GM18909 (cell line): Measurements from ENCODE around the gene TGFA.

Source experiments
- ATAC-seq: cut with Tn5 transposase; IDR thresholded peaks from one replicate; pipeline ENCODE4 v1.9.1; 2021; ENCODE audit warnings: mild to moderate bottlenecking; ENCODE audit not compliant: unreplicated experiment, poor library complexity

The TGFA gene

DNA sequence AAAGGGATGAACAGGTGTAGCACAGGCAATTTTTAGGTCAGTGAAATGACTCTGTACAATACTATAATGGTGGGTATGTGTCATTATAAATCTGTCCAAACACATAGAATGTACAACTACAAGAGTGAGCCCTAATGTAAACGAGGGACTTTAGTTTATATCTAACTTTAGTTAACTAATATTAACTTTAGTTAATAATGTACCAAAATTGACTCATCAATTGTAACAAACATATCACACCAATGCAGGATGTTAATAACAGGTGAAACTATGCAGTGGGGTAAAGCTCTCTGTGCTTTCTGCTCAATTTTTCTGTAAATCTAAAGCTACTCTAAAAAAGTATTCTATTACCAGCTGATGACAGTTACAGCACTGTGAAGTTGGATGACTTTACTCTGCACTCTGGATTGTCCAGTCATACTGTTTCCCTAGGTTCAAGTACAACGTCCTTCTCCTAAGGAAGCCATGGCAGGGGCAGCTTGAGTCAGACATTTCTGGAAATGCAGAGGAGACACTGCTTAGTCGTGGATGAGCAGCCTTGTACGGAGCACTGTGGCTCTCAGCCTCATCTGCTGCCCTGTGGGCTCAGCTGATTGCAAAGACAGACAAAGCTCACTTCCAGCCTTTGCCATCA, 26.1 kb downstream of the TGFA start:
- no peak for ATAC-seq

DNA sequence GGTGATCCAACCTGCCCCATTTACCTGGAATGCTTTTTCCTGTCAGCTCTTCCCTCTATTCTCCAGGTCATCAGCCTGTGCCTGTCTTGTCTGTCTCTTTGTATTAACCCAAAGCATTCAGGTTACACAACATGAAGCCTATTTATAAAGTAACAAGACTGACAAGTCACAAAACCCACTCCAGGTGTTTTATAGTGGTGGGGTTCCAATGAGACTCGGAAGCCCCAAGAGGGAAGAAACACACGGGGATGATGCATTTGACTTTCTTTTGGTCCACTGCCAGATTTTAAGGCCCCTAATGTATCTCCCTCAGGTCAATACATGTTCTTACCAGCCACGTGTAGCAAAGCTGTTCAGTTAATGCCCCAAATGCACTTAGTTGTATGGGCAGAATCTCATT, 27.5 kb downstream of the TGFA start:
- no peak for ATAC-seq

DNA sequence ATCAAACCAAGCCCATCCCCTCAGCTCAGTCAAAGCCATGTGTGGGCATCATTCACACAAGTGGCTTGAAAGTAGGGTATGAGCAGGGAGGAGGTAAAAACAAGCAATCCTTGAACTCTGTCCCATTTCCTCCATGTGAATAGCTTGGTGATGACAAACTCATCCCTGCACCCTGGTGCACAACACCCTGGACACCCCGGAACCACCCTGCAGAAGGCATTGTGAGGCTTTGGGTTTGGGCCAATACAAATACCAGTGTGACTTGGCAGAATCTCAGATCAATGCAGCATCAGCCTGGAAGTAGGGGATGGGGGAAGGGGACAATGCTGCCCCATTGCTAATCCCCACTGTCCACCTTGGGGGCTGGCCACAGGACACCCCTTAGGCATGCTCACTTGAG, 28.6 kb downstream of the TGFA start:
- no peak for ATAC-seq

DNA sequence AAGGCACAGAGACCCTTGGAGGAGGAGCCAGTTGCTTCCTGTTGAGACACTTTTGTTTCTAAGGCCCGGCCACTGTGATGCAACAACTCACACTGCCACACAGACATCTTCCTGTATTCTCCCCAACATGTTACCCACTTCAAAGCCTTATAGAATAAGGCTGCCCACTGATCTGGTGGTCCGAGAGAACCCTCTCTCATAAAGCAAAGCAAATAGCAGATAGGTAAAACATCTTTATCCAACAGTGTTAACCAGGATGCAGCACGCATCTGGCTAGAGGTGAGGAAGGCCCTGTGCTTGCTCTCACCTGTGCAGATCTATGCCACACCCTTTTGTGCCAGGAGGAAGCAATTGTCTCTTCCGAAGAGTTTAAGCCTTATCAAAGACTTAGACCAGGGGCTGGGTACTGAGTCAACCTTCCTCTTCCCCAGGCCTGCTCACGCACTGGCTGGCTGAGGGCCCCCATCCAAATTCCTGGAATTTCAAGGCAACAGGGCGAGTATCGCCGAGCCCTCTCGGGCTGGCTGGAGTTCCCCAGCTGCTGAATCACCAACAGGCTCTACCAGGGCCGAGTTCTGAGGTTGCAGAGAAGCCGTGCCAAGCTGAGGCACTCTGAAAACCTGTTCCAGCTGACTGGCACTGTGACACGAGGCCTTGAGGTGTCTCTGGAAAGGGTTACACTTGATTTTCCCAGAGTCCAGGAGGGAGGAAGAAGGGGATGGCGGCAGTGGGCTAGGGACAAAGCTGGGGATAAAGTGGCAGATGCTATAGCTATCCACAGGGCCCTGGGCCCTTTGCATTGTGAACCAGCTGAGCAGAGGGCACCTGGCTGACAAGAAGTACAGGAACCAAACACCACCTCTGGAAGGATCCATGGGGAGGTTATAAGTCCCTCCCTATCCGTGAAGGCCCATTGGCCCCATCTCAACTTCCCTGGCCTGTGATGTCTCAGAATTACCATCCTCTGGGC, 29.3 kb downstream of the TGFA start:
- ATAC-seq: no peak

DNA sequence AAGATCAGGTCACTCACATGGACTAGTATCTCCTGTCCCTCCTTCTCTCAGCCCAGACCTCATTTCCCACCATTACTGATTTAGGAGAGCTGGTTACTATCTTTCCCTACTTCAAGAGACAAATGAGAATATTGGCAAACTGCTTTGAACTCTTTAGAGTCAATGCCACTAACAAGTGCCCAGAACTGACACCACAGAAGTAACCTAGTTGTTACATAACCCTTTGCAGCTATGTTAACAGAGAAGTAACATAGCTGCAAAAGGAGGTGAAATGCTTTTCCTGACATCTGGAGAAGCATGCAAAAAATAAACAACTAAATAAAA, 30.0 kb downstream of the TGFA start:
- ATAC-seq: no peak

DNA sequence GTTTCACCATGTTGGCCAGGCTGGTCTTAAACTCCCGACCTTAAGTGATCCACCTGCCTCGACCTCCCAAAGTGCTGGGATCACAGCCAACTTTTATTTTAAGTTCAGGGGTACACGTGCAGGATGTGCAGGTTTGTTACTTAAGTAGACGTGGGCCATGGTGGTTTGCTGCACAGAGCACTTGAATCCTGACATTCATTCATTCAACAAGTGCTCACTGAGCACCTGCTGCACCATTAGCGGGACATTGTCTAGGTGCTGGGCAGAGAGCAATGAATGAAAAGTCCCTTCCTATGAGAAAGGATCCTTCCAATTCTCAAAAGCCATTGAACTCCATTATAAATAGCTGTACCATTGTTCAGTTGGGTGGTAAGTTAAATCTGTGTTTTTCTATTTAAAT, 31.0 kb downstream of the TGFA start:
- ATAC-seq: no peak

DNA sequence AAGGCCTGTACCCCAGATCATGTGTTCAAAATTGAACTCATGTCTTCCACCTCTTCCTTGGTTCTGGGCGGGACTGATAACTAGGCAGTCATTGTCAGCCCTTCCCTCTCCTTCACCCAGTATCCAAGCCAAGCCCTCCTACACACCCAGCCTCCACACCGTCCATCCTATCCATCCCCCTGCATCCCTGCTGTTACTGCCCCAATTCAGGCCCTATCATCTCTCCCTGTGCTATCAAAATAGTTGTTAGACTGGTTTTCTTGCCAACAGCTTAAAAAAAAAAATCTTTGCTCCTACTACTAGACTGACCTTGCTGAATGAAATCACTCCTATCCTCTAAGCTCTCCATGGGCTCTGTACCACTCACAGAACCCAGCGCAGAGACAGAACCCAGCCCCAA, 32.8 kb downstream of the TGFA start:
- no peak for ATAC-seq

DNA sequence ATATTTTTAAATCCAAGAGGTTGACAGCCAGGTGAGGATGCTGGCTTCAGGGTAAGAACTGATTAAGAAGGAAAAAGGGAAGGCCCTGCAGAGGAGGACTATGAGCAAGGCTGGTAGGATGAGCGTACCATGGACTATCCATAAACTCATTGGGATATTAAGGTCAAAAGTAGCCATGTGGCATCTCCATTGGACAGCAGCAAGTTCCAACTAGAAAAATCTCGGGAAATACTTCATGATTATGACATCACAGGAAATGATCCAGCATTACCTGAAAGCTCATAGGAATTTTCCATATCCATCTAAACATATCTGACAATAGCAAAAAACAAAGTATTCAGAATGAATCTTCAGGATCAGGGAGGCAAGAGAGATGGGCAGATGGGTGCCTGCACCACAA, 34.2 kb downstream of the TGFA start:
- ATAC-seq: no peak

DNA sequence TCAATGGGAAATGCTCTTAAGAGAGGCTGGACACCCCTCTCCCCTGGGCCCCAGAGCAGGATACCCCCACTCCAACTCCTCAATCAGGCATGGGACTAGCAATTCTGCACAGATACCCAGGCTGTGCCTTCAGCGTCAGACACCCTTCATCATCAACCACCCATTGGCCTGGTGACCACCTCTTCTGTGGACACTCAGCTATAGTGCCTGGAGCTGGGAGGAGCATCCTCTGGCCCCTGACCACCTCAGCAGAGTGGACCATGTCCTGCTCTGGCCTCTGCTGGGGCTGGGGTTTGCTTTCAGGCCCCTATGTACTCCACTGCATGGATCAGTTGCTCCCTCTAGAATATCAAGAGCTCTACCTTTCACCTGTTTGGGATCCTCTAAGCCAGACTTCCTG, 35.1 kb downstream of the TGFA start:
- no peak for ATAC-seq

DNA sequence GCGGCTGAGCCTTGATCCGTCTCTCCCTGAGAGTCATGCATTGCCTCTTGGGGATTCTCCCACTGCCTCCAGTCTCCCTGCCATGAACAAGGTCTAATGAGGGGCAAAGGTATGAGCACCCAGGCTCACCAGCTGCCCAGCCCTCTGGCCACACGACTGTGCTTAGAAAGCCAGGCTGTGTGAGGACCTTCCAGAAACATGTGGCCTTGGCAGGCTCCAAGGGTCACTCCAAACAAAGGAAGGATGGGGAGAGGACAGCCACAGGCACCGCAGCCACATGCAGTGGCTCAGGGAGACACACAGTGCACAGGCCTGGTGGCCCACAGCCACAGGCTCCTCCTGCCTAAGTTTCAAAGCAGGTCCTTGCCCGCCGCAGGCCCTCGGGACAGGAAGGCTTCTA, 35.8 kb downstream of the TGFA start:
- ATAC-seq: no peak

DNA sequence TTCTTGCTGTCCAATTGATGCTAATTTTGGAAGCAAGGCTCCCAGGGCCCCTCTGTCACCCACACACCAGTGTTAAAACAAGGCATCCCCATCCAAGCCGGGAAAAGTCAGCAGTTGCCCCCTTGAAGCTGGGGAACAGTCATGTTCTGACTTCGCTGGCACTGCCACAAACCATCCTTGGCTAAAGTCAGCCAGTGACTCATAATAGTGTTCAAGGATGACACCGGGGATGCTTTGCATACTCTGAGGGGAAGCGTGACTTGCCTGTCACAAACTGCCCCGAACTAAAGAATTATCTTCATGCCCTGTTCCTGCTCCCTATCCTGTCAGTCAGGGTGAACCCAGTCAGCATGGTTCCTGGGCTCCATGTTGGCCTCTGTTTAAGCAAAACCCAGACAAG, 37.0 kb downstream of the TGFA start:
- peak; percentile 94 for ATAC-seq

DNA sequence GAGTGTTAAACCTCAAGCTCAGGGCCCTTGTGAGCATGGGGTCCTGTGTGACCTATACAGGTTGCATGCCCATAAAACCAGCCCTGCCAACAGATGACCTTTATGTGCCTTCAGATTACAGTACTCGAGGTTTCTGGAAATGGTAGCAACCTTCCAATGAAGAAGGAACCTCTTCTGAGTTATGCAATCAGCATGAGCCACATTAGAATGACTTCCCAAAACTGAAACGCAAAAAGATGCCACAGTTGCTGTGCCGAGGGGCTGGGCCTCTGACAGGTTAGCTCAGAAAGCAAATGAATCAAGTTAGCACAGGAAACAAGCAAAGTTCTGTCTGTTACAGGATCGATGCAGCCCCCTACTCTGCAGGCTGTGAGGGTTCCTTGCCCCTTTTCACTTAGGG, 37.7 kb downstream of the TGFA start:
- no peak for ATAC-seq

DNA sequence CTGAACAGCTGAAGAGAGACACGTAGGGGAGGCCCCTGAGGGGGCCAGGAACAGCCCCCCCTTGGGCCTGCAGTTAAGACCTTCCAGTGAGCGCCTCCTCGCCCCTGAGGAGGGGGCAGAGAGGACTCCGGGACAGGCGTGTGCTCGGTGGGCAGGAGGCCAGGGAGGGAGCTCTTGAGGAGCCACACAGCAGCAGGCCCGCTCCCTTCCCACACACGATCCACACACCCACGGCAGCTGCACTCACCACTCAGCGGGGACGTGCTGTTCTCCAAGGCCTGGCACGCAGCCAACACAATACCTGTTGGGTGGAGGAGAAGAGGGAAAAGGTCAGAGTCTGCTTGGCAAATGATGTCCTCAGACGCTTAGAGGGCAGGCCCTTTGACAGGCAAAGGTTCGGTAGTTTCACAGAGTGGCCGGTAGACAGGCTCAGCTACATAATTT, 39.0 kb downstream of the TGFA start:
- ATAC-seq: no peak

DNA sequence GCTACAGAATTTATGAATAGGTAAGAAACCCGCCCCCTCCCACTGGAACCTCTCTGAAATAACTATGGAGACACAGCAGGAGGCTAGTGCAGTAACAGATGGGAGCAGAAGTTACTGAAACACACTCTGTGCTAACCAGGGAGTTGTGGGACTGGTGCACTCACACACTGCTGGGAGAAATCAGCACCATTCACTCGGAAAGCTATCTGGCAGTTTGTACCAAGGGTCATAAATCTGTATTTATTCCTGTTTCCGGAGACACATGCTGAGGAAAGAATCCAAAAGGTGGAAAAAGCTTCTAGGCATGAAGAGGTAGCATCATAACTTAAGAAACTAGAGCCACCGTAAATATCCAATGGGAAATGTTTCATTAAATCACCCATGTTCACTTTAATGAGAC, 39.9 kb downstream of the TGFA start:
- no peak for ATAC-seq

DNA sequence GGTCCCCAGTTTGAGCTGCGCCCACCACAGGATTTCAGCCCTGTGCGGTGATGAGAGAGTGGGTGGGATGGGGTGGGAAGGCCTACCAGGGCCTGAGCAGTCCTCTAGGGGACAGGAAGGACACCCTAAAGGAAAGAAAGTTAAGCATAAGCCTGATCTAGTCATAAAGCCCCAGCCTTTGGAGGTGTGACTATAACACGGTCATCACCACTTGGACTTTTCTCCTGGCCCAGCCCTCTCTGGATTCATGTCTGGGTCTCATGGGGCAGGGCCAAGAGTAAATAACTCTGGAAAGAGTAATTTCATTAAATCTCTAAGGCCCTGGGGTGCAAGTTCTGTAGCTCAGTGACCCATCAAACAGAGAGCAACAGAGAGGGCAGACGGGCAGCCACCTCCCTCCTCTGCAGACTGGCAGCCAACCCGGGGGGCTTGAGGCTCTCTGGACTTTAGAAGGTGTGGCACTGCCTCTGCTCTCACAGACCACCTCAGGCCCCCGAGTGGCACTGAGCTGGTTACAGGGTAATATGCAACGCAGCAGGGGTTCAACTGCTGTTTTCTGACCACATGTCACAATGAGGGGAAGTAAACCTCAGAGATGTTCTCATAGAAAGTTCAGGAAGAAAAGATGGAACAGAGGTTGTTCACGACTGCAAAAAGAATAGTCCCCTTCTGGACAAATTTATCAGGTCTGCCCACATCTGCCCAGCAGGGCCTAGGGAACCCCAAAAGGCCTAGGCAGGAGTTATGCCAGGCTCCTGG, 41.5 kb downstream of the TGFA start:
- no peak for ATAC-seq

DNA sequence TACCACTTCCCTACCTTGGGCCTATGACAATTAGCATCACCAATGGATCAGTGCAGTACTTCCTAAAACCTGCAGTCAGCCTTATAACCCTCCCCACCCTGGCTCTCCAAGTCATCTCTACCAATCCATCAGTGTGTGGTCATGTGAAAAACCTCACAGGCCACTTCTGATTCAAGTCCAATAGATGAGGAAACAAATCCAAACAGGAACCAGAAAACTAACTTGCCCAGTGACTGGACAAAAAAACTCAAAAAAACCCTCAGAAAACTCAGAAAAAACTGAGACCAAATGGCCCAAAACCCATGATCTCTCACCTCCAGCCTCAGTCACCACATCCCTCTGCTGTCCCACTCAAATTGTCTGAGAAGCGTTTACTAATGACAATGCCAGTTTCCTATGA, 43.3 kb downstream of the TGFA start:
- no peak for ATAC-seq

DNA sequence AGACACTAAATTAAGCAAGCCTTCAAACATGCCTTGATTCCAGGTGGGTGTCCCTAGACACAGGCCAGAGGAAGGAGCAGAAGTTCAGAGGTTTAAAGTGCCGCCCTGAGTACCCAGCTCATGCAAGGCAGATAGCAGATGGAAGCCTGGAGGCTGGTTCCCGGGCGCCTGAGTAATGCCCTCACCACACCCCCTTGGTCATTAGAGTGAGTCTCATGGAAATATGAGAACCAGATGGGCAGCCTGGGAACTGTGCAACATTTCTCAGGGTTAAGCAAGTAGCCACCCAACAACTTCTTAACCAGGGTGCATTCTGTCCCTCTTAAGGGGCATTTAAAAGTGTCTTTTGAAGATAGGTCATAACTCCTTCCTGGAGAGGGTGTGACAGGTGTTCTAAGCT, 44.1 kb downstream of the TGFA start:
- no peak for ATAC-seq

DNA sequence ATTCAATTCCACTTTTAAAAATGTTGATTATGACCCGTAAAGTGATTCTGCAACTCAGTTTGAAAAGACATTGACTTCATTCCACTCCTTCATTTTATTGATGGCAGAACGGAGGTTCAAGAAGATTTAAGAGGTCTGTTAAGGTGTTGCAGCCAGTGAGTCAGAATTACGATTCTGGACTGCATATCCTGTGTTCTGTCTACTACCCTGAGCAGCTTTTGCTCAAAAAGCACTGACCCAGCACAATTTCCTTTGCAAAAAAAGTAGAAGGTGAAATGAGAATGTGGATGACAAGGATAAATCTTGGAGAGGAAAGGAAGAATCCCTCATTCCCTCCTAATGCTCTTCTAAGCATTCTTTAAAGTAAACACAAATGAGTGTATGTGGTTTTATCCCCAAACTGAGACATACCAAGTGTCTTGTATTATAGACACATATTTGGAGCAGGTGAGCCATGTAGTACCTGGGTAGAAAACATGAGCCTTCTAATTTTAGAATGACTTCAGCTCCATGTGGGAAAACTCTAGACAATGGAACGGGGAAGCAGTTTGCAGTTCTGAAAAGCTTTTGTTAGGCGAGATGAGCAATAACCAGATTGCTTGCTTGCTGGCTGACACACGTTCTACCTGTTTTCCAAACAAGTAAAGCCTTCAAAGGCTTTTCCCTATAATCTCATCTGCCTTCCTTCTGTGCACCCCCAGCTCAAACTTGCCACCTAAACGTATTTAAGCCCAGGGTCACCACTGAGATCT, 44.7 kb downstream of the TGFA start:
- ATAC-seq: no peak

DNA sequence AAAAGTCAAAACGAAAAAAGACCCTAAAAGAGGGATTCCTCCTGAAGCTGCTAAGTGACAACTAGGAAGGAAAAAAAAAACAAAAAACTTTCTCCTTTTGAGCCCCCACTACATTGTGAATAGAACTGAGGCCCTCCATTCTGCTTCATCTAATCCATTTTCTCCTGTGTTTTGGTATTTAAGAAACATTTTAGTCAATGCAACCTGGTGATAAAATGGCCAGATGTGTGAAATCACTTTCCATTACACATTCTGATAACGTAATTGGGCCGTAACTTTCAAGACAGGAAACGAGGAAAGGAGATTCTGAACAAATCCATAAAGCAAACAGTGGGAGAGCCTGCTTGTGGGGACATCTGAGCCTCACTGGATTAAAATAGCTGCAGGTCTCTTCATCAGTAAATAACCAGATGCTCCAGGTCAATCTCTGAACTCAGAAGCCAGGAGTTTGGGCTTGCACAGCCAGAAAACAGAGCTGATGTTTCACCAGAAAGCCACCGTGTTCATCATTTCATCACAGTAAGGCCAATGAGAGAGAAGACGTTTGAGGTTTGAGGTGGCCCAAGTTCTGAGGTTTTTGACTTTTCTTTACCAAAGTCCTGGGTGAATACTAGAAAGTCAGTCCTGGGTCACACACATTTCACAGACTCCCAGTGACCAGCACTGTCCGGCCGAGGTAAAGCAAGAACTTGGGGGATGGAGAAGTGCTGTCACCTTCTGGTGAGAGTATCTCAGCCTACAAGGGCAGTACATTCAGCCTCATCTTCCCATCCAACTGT, 47.8 kb downstream of the TGFA start:
- ATAC-seq: no peak

DNA sequence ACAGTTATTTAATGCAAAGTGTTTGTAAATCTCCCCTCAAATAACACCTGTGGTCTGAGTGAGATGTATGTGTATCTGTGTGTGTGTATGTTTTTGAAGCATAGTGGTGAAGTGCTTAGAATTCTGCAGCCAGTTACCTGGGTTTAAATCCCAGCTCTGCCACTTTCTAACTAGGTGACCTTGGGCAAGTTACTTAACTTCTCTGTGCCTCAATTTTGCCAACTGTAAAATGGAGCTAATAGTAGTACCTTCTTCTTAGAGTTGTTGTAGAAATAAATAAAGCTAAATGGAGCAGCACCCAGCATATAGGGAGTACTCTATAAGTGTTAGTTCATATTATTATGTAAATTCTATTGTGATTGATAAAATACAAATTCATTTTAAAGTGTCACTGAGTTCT, 48.9 kb downstream of the TGFA start:
- no peak for ATAC-seq
